SK-MEL-5 (cell line): ENCODE data around the gene CHCHD6. TPM values are rescaled to one million over a fixed set of nuclear protein-coding genes. Genes with fewer than 3 reads are reported as not detected.

Experiments used
- DNase-seq: peaks from one replicate; pipeline ENCODE4 v3.0.0-alpha.2; 2016; ENCODE audit warnings: low read depth, low spot score
- in situ Hi-C: cut with HindIII; loops from 2 replicates; pipeline ENCODE4 v1.10.0; 2016; ENCODE audit warnings: low sequenced_read_pairs, high pct_unique_total_duplicates, low pct_unique_long_range_greater_than_20kb
- total RNA-seq: library from RNA; depleted of rRNA; stranded (reverse); fragments of >200 nt; shearing (Covaris generic); gene quantifications from 2 replicates; pipeline ENCODE4 v1.2.3, GENCODE V29; 2014

The CHCHD6 gene
- total RNA-seq, 1 experiment from 2014 or later: 104 TPM

DNA sequence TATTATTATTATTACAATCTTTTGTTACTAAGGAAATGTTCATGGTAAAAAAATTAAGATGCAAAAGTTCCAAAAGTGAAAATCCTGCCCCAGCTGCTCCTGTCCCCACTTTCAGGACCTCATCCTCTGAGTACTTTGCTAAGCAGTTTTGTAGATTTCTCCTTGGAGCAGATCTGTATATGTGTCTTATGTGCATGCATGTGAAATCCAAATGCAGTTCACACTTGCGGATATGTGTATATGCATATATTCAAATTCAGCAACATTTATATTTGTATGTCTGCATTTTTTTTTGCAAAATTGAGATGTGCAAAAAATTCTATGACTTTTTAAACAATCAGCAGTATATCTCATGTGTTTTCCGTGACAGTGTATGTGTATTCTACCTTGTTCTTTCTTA, 19.2 kb downstream of the CHCHD6 start:
- in situ Hi-C loops: no loop called here
- DNase-seq: no peak

DNA sequence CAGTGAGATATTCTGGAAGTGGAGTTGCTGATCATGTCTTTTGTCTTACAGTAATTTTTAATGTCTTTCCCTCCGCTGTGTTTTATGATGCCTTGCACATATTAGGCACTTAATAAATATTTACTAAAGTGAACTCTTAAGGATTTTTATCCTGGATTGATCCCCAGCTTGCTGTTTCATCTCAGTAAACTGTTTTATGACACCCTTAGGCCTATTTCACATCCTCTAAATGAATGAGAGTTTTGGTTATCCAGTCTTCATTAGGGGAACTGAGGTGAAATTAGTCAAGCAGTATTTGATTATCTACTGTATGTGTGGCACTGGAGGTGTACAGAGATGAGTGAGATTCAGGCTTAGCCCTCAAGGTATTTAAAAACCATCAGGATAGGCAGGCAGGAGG, 19.8 kb downstream of the CHCHD6 start:
- DNase-seq: no peak
- in situ Hi-C loops: no loop called here

DNA sequence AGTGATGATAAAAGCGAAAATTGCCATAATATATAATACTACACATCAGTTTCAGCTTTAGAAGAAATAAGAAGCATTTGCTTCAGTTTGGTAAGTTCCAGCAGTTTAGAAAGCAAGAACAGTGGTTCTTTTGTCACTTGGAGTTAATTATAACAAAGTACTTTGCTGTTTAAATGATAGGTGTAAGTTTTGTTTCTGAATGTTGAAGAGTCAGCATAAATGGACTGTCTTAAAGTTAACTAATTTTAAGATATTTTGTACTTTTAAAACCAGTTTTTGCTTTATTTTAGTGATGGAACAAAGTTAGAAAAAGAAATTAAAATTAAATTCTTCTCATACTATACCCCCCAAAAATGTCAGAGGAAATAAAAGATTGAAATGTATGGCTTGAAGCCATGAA, 24.6 kb downstream of the CHCHD6 start:
- in situ Hi-C loops: no loop called here
- no peak for DNase-seq

DNA sequence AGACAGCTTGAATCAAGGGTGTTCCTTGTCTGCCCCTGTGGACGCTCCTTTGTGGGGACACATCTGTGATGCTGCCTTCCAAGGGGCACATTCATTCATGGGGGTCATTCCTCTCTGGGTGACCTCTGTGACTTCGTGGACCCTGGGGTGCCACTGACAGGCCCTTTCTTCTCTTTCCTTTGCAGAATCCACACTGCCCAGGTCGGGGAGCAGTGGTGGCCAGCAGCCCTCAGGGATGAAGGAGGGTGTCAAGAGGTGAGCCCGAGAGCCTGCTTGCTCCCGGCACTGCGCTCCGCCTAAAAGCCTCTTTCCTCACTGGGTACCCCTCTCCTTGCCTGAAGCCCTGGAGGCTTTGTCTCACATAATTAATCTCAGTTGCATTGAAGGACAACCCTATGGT, 26.3 kb downstream of the CHCHD6 start:
- in situ Hi-C loops: no loop called here
- DNase-seq: no peak

DNA sequence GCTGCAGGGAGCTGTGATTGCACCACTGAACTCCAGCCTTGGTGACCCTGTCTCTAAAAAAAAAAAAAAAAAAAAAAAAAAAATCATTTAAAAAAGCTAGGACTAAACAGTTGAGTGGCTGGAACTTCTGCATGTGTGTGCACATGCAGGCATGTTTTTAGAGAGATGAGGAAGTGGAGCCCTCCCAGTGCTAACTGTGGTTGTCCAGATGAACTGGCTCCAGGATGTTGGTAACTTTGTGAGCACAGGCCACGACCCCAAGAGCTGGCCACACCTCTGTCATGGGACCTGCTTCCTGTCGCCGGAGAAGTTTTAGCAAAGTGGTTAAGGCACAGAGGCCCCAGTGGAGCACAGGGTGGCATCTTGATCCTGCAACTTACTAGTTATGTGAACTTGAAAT, 27.0 kb downstream of the CHCHD6 start:
- in situ Hi-C loops: no loop called here
- no peak for DNase-seq

DNA sequence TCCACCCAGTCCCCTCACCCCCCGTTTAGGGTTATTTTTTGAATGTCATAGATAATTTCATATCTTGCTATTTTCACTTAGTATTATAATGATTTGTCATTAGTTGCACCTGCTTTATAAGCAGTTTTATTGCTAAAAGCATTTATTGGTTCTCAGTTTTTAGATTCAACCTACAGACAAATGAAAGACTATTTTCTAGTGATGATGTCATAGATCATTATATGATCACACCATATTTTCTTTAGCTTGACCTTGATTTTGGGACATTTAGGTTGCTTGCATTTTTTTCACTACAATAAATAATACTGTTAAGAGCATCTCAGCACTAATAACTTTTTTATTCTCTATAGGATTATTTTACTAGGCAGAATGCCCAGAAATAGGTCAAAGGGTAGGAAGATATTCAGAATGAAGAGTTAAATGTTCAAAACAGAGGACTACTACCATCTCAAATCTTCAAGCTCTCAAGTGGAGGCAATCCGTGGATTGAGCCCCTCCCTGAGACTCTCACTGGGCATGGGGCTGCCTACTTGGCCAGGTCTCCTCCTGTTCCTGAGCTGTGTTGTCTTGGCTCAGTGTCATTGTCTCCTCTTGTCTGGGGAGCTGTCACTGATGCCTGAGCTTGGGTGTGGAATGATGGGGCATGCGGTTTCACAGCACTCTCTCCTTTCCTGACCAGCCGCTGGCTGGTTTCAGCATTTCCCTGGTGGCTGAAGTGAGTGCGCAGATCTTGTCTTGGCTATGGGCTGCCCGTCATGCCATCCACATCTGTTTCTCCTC, 28.4 kb downstream of the CHCHD6 start:
- in situ Hi-C loops: no loop called here
- no peak for DNase-seq

DNA sequence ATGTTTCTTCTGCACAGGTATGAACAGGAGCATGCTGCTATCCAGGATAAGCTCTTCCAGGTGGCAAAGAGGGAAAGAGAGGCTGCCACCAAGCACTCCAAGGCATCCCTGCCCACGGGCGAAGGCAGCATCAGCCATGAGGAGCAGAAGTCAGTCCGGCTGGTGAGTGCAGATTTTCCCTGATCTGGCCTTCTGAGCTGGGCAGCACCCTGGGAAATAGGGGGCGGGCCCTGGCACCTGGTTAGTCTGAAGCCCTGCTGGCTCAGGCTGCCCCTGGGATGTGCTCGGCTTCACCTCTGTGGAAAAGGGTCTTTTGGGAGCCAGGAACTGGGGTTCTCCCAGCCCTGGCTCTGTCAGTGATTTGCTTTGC, 29.0 kb downstream of the CHCHD6 start:
- DNase-seq: no peak
- in situ Hi-C loops: no loop called here

DNA sequence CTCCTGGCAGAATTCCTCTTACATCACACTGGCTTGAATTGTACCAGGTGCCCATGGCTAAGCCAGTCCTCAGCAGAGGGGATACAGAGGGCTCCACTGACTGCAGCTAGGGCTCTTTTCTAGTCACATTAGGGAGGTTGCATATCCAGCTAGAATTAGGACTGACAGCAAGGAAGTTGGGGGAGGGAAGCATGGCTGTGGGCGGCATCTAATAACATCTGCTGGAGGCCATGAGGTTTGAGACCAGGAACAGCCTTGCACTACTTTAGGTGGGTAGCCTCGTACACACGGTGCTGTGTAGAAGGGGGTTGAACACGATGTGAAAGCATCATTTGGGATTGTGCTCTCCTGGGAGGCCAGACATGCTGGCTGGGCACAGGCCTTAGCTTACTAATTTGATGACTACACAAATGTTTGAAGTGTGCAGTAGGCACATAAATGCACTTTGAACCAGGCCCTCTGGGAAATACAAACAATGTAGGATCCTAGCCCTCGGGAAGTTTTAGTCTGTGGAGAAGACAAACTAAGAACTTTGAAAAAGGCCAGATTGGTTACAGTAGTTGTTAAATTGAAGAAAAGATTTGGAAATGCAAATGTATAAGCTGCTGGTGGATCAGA, 30.2 kb downstream of the CHCHD6 start:
- no peak for DNase-seq
- in situ Hi-C loops: no loop called here

DNA sequence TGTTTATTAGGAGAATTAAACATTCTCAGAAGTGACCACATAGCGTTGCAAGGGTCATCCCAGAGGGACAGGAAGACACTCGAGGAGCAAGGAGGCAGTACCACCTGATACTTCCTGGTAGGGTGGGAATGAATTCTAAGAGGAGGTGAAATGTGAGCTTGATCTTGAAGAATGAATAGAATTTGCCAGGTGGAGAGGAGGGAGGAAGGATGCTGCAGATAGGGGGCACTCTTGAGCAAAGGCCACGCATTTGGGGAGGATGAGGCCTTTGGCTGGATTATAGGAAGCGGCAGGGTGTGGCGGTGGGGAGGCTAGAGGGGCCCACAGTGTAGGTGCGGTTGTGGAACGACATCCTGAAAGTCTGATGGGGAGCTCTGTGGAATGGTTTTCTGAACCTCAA, 33.5 kb downstream of the CHCHD6 start:
- no peak for DNase-seq
- in situ Hi-C loops: no loop called here

DNA sequence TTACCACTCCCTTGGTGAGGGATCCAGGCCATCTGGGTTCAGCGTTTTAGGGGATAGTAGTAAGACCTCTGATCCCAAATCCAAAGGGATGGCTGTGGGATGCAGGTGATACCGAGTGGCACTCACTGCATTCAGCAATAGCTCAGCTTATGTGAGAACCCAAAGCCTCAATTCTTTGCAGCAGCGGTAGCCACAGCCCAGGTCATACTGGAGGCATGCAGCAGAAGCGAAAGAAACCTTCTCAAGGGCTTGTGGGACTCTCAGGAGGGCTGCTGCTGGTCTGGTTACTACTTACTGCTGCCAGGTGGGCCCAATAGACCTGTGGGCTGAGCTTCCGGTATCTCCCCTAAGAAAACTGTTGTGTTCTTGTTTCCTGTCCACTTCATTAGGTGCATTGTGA, 38.0 kb downstream of the CHCHD6 start:
- DNase-seq: no peak
- in situ Hi-C loops: no loop called here

DNA sequence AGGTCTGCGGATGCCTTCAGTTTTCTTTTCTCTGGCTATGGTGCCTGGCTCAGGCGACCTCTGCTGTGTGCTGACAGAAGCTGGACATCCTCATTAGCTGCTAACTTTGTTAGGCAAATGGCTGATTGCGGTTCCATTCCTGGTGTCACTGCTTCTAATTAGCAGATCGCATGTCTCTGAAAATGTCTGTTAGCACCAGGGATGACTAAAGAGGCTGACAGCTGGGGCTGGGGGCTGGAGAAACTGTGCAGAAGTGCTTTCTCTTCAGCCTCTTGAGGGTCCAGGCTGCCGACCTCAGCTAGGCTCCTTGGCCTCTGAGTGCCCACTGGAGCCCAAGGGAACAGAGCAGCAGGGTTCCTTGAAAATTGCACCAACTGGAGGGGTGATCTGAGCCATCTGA, 39.3 kb downstream of the CHCHD6 start:
- in situ Hi-C loops: no loop called here
- DNase-seq: no peak

DNA sequence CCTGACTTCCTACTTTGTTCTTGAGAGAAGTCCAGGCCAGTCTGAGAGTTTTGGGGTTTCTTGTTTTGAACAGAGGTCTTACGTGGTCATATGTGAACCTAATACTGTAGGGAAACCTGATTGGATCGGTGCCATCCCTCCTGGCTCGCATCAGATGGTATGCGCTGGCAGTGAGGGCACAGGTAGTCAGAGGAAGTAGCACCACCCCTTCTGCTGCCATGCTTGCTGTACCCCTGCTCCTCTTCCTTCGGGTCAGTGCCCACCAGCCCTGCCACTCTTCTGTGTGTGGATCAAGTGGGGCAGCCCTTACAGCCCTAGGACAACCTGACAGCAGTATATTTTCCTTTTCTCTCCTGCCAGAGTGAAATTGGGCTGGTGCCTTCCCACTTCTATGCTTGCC, 39.7 kb downstream of the CHCHD6 start:
- in situ Hi-C loops: no loop called here

DNA sequence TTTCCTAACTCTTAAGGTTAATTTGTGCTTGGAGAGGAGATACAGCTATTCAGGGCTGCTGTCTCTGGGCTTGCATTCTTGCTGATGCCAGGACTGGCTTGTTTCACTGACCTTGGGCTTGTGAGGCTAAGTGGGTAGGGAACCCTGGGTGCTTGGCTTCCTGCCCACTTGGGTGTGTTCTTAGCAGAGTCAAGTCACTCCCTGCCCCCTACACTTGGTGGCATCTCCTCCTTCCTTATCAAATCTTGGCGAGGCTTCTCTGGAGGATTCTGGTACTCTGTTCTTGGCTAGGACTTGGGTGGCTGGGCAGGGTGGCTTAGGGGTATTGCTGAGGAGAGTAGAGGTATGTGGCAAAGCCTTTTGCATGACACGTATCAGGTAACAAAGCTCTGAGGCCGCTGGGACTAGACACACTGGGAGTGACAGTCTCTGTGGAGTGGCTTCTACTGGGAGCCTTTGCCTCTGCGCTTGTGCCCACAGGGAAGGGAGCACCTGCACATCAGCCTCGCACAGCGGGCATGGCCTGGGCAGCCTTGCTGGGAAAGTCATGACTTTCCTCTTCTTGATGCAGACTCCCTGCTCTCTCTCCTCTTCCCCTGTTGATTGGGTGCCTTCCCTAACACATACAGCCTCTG, 41.8 kb downstream of the CHCHD6 start:
- no peak for DNase-seq
- in situ Hi-C loops: no loop called here

More for the DNA sequence above, 39.7 kb downstream of the CHCHD6 start:
- DNase-seq: no peak

DNA sequence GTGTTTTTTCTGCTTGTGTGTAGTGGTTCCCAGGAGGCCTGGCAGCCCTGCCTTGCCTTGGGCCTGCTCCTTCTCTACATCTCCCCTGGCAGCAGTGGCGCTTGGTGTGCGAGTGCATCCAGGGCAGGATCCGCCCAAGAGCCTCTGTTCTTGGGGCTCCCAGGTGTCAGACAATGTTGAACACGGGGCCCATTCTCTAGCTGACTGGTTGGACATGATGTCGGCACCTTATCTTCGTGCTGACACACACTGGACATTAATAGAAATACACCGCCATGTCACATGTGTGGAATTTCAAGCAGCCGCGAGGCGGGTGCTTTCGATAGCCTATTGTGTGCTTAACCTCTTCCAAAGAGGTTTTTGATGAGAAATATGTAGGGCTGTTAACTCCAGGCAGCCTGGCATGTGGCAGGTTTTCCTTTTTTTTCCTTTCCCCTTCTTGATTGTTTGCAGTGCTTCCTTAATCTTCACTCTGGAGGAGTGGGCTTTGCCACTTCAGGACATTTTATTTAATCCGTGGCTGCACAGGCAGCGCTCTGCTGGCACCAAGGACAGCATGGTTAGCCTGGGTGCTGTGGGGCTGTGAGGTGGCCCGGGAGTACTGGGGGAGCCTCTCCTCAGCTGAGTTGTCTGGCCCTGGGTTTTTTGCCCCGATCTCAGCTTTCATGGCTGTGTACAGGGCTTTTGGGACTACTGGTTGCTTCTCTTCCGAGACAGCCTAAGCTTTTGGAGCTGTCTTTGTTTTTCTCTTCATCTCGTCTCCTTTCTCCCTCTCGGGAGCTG, 42.5 kb downstream of the CHCHD6 start:
- in situ Hi-C loops: no loop called here
- DNase-seq: peak; percentile 41

DNA sequence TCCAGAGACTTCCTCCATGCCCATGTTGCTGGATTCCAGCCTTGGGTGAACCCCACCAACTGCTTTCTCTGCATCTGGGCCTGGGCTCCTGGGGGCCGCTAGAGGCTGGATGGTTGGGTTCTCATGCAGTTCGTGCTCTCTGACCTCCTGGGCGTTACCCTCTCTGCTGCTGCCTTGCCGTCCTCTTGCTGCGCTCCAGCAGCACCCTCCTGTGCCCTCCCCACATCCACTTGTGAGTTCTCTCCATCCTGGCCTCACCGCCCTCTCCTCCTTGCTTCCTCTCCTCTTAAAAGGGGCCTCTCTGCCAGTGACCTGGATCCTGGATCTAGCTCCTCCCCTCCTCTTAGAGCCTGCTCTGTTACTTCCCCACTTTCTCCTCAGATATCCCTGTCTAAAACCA, 43.7 kb downstream of the CHCHD6 start:
- in situ Hi-C loops: no loop called here
- no peak for DNase-seq

DNA sequence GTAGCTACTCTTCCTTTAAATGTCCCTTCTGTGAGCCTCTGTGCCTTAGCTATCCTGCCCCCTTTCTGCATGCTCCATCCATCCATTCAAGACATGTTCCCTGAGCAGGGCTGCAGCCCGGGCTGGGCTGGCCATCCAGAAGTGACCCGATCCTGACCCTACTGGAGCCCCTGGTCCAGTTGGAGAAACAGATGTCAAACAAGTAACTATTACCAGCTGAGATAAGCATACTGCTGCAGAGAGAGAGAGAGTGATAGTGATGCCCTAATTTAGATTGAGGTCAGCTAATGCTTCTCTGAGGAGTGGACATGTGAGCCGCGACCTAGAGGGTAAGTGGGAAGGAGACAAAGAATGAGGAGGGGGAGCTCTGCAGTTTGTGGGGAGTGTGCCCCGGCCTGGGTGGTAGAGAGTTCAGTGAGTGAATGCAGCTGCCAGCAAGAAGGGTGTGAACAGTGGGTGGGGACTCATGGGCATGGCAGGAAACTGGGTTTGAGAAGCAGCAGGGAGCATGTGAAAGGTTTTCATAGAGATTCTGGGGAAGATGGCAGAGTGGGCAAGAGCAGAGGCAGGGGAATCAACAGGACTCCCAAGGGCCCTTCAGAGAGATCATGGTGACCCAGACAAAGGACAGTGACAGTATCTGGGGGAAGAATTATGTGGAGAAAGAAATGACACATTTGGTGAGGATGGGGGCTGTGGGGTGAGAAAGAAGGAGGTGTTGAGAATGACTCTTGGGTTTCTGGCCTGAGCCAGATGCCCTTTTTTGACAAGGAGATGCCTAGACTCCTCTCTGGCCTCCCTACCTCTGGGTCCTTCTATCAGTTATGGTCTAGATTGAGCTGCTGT, 44.9 kb downstream of the CHCHD6 start:
- DNase-seq: no peak
- in situ Hi-C loops: no loop called here

DNA sequence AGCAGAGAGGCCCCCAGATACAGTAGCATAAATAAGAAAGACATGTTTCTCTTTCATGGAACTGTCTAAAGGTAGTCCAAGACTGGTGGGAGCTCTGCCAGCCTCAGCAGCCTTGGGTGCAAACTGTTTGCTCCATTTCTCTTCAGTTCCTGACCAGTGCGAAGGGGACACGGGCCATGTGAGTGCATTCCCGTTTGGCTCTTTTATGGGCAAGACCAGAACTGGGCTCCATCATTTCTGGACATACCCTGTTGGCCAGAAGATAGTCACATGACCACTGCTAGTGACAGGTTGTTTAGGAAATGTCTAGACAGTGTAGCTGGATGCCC, 45.5 kb downstream of the CHCHD6 start:
- in situ Hi-C loops: no loop called here
- DNase-seq: no peak
